COLO829 (cell line): ENCODE data around the gene ACKR2.
"Not testable (repeated sequence)": the region's sequence is repeated elsewhere in the genome, so short reads cannot be mapped to it uniquely, and the experiment has no call there.

Experiments
- DNase-seq: peaks from one replicate; pipeline ENCODE4 v3.0.0; 2012; ENCODE audit warnings: low spot score

The ACKR2 gene

DNA sequence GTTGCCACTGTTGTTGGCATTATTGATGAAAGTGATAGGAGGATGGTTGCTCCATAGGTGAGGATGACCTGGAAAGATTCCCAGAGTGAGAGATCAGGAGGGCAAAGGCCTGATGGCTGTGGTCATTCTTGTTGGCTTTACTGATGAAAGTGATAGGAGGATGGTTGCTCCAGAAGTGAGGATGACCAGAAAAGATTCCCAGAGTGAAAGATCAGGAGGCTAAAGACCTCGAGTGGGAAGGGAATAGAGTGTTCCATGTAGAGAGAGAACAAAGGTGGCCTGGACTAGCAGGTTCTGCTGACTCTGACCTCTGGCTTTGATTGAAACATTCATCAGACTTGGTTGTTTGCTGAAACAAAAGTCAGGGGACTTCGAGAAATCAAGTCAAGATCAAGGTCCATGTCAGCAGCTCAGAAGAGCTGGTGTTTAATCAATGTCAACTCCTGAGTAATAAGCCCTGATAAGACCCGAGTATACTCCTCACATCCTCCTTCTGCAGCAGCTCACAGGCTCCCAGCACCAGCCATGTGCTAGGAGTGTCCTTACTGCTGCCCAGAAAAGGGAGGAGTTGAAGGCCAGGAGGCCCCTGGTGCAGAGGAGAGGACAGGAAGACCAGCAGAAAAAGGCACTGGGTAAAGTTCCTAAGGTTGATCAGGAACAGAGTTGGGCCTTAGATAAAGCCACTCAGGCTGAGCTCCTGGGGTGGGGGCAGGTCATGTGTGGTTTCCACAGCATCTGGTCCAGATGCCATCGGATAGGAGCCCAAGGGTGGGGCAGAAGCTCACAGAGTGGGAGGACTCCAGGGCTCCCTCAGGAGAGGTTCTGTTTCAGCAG lies 46.5 kb downstream of the ACKR2 start:
- DNase-seq = no peak

DNA sequence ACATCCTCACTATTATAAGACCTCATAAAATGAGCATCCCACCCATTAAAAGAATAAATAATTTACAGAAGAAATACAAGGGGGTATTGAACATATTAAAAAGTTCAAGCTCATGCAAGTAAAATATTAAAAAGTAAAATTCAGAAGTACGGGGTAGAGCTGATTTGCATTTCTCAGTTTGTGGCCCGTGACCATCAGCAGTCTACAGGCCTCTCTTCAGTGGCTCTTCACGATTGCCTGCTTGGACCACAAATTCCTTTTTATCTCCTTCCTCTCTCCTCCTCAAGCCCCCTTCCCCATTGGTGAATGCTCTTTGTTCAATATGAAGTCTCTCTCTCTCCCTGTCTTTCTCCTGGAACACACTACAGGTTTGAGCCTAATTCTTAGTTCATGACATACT lies 47.3 kb downstream of the ACKR2 start:
- DNase-seq = no peak

GRCh38 chr3:42864321-42864950 lies 55.2 kb downstream of the ACKR2 start:
- no peak for DNase-seq

GRCh38 chr3:42865256-42865655 lies 56.0 kb downstream of the ACKR2 start:
- DNase-seq = no peak

GRCh38 chr3:42867138-42867537 lies 57.9 kb downstream of the ACKR2 start:
- no peak for DNase-seq

GRCh38 chr3:42868841-42869240 lies 59.6 kb downstream of the ACKR2 start:
- no peak for DNase-seq

GRCh38 chr3:42871592-42872196 lies 62.4 kb downstream of the ACKR2 start:
- DNase-seq = no peak

DNA sequence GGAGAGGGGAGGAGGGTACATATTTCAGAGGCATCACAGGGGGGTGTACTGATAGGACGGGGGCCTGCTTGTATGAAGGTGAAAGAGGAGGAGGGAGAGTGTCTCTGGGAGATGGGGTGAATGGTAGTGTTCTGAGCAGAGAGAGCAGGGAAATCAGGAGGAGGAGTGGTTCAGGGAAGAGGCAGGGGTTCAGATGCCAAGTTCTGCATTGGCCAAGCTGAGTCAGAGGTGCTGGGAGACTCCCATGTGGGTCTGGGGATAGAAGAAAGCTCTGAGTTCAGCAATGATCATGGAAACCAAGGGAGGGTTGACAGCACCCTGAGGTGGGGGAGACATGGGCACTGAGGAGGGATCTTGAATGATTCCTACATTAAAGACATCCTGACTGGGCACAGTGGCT lies 63.5 kb downstream of the ACKR2 start:
- DNase-seq = no peak

- DNase-seq = no peak
These were observed 64.2 kb downstream of the ACKR2 start for GRCh38 chr3:42873221-42873982.

GRCh38 chr3:42874749-42875148 lies 65.5 kb downstream of the ACKR2 start:
- DNase-seq = no peak

DNA sequence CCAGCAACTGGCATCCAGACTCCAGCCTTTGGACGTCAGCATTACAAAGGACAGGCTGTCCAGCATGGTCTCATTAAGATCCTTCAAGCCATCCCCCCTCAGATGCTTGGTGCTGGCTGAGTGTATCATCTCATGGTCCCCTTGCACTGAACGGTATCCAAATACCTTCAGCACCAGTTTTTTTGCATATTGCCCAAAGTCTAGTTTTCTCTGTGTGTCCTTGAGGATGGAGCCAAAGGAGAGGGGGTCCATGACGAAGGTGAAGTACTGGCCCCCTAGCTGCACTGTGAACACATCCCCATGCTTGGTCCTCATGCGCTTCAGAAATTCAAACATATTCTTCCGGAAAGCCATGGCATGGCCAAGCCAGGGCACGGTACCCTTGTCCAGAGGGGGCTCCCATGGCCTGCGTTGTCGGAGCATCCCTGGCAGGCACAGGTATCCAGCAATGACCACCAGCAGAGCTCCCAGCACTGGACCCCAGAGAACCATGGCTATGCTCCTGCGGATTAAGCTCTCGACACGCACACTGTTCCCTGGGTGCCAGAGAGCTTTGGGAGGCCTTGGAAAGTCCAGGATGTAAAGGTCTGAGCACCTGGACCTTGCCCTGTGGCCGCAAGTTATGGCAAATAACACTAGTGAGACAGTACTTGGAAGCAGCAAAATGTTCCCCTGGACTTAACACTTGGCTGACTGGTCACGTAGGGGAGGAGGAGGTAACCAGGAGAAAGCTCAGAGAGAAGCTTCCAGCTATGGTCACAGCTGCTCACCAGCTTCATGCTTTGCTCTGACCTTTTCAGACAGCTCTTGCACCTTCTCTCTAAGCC lies 66.3 kb downstream of the ACKR2 start, which contains the start of gene CYP8B1:
CYP8B1 (minus strand) TSS at position 555 of the 827 bp plus-strand sequence; CDS start at position 492, 63 bp downstream.
- no peak for DNase-seq

DNA sequence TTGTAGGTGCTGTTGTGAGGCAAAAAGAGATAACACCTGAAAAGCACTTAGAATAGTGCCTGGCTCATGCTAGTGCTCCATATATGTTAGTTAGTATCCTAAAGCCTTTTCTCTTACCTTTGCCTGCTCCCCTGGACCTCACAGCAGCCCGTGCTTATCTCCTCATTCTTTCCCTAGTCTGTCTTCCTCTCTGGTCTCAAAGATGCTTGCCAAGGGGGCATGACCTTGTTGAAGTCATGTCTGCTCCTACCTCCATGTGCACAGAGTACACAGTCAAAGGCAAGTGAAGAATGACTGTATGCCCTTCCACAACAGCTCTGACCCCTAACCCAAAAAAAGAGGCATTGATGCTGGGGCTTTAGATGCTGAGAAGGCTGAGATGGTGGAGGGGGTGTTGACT lies 67.2 kb downstream of the ACKR2 start:
- DNase-seq = no peak

DNA sequence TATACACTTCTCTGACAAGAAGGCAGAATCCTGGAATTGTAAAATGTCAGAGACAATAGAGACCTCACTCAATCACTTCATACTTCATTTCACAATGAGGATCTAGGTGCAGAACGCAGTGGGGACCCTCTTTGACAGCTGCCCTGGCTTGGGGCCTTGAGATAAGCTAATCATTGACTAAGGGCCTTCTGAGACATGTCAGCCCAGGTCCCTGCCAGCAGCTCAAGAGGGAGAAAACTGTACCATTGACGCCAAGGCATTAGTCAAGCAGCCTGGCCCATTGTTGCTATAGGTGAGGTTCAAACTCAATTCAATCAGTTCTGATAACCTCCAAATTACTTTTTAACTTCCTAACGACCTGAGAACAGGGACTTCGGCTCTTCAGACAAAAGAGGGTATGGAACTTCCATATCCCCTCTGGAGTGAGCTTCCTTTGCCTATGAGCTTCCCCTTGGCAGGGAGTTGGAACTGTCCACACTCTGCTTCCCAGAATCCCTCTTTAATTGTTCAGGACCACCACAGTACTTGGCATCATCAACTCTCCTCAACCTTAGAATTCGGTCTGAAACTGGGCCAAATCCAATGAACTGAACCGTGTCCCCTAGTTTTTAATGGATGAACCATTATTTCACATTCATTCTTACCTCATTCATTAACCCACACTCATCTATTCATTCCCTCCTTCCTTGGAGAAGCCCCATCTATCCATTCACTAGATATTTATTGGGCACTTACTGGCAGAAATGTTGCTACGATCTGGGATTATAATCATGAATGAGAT lies 67.9 kb downstream of the ACKR2 start:
- DNase-seq = no peak

- DNase-seq = no peak
These were observed 68.6 kb downstream of the ACKR2 start for GRCh38 chr3:42877881-42878280.

DNA sequence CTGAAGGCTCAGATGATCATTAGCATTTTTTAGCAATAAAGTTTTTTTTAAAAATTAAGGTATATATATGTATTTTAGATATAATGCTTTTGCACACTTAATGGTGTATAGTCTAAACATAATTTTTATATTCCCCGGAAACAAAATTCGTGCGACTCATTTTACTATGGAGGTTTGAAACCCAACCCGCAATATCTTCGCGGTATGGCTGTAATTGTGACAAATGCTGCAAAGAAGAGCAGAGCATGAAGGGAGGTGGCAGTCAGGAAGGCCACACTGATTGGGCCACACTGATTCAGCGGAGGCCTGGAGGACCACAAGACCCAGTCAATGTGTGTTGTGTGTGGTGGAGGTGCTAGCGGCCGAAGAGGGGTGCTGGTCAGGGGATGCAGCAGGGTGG lies 70.9 kb downstream of the ACKR2 start:
- no peak for DNase-seq

GRCh38 chr3:42880601-42881451 lies 71.6 kb downstream of the ACKR2 start:
- peak; percentile 76 for DNase-seq

GRCh38 chr3:42883251-42883930 lies 74.1 kb downstream of the ACKR2 start:
- DNase-seq = not testable (repeated sequence)

DNA sequence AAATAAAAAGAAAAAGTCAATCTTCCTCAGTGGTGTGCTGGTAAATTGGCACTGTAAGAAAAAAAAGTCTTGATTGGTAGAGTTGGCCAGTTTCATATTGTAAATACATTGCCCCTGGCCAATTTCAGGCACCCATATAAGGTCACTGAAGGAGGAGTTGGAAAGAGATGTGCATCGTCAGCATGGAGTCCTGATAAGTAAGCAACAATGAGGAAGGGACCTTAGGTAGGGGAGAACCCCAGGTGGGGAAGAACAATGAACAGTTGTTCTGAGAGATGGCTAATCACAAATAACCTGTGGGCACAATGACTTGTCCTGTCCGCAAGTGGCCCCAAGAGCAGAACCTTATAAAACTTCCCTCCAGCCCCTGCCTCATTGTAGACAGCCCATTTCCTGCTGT lies 75.1 kb downstream of the ACKR2 start:
- DNase-seq = no peak

DNA sequence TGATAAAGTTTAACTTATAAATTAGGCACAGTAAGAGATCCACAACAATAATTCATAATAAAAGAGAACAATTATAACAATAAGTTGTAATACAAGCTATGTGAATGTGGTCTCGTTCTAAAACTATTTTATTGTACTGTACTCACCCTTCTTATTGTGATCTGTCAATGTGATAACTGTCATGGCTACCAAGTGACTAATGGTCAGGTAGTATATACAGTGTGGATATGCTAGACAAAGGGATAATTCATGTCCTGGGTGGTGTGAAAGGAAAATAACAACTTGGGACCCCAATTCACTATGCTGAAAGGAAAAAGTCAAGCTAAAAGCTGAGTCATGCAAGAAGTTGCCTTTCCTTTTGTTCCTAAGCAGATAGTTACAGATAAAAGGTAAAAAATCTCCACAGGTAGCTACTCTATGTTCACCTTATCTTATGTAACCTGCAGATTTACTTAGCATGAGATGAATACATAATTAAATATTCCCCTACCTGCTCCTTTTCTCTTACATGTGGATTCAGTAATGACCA lies 77.1 kb downstream of the ACKR2 start:
- no peak for DNase-seq
